Right cardiac atrium (tissue), 5 donors: ENCODE data around the gene TSPO2. TPM values are rescaled to one million over a fixed set of nuclear protein-coding genes. Genes with fewer than 3 reads are reported as not detected.
A peak's percentile ranks its signal among the peaks of the same experiment; 100 is the strongest.

ENCODE experiments used
- ATAC-seq, 2 donors: fragments of 200-7000 bp; cut with Tn5 transposase; one replicate each; pipeline versions ENCODE4 v1.8.0 to v1.9.1; 2020; ENCODE audit warnings: moderate library complexity in 2 of 2, mild to moderate bottlenecking in 1 of 2
- DNase-seq, 3 donors: peaks; one replicate each; pipeline ENCODE4 v3.0.0-alpha.2; 2020
- H3K27ac ChIP-seq: one replicate; pipeline ENCODE4 v1.5.1; 2013; ENCODE audit warnings: mild to moderate bottlenecking, low read length, control low read depth, moderate library complexity
- H3K27me3 ChIP-seq: one replicate; pipeline ENCODE4 v1.6.1; 2013; ENCODE audit not compliant: control insufficient read depth, insufficient read depth
- H3K4me1 ChIP-seq: one replicate; pipeline ENCODE4 v1.6.1; 2013; ENCODE audit warnings: low read length; ENCODE audit not compliant: control insufficient read depth, insufficient read depth
- H3K4me3 ChIP-seq: one replicate; pipeline ENCODE4 v1.5.1; 2013; ENCODE audit warnings: low read length, control low read depth
- H3K9me3 ChIP-seq: one replicate; pipeline ENCODE4 v1.6.1; 2013; ENCODE audit warnings: low read length; ENCODE audit not compliant: control insufficient read depth
- WGBS: extraction: QIAGEN DNeasy Blood & Tissue Kit; methylation state at CpG from one replicate; pipeline ENCODE4 v1.1.7; 2013; 5-methylcytosine and 5-hydroxymethylcytosine counted together
- intact Hi-C, 4 donors: fragments of 100-400 bp; cut with DNase I; formaldehyde crosslinking; loops; one replicate each; pipeline versions ENCODE4 v1.11.0 to v1.14.0; 2022 to 2023
- polyA plus RNA-seq: library from polyadenylated mRNA; stranded (reverse); fragments of 200-250 nt; gene quantifications from one replicate; pipeline ENCODE4 v1.2.3, GENCODE V29; 2013
- total RNA-seq, 4 donors: library from RNA; stranded (reverse); fragmentation: NEBNext Ultra II Directional; extraction: Animal tissue kit (Norgen Biotek cat#: 25700); gene quantifications; one replicate each; pipeline ENCODE4 v1.2.1, GENCODE V29; 2021
- donor health status: healthy with polysubstance abuse.
- donor health status: DM: no; HTN: yes; CAD: no.
- donor health status: DM: no; HTN: no; CAD: no.
- donor health status: DM: no; HTN: yes; CAD: no; lungs with severe emphysema.
- donor health status: DM: yes; HTN: yes; CAD: no.

Gene TSPO2
- total and polyA plus RNA-seq, 5 donors: not detected

GRCh38 chr6:41065550-41066026 lies 23.3 kb downstream of the TSPO2 start:
- H3K4me1 ChIP-seq: peaks cover 4% of the 10 kb centered on the region
- intact Hi-C loops: loop anchor here in 2 of 4 donors (5.0 to 10.0 kb wide), 2 partner anchors 58 to 61 kb away; no protein-coding TSS in a partner anchor
- no peak overlapping the region for H3K27ac ChIP-seq

GRCh38 chr6:41066867-41067304 lies 24.6 kb downstream of the TSPO2 start:
- Histone ChIP-seq H3K27ac (no peak overlapping the region), H3K9me3 (no peaks in the 10 kb centered on the region), H3K4me3 (no peak overlapping the region), H3K27me3 (no peaks in the 10 kb centered on the region), H3K4me1 (no peaks in the 10 kb centered on the region)
- DNase-seq: peak; percentile 70 to 88 (median 80)
- 24% methylated on average over 3 of the region's 3 CpGs for WGBS
- no peak for ATAC-seq
- intact Hi-C loops: loop anchor here in 2 of 4 donors (5.0 to 10.0 kb wide), 2 partner anchors 60 to 62 kb away; no protein-coding TSS in a partner anchor

More at GRCh38 chr6:41065550-41066026, 23.3 kb downstream of the TSPO2 start:
- Histone ChIP-seq H3K9me3 (no peaks in the 10 kb centered on the region), H3K4me3 (no peak overlapping the region), H3K27me3 (no peaks in the 10 kb centered on the region)
- WGBS: 87% methylated on average over 2 of the region's 2 CpGs
- ATAC-seq: no peak
- no peak for DNase-seq

- DNase-seq: peak in 1 of 3 donors; percentile 92
- peaks cover 3% of the 10 kb centered on the region for H3K4me1 ChIP-seq
- H3K27ac ChIP-seq: peak overlapping the region; percentile 100
- intact Hi-C loops: no loop called here
- H3K4me3 ChIP-seq: peak overlapping the region; percentile 93
- H3K9me3 ChIP-seq: no peaks in the 10 kb centered on the region
- H3K27me3 ChIP-seq: no peaks in the 10 kb centered on the region
- WGBS: under 1% methylated on average over 16 of the region's 16 CpGs
- no peak for ATAC-seq
Measured at GRCh38 chr6:41071501-41071922, 29.2 kb downstream of the TSPO2 start.

GRCh38 chr6:41071923-41072835 lies 29.9 kb downstream of the TSPO2 start, which contains the start of gene OARD1:
TSS of gene OARD1 (minus strand) at chr6:41072356. CDS start at chr6:41071634, 722 bp downstream.
- intact Hi-C loops: no loop called here
- Histone ChIP-seq H3K27ac (peak within 1 kb of the TSS; percentile 100), H3K27me3 (no peaks in the 10 kb centered on the region), H3K9me3 (no peaks in the 10 kb centered on the region), H3K4me3 (peak within 1 kb of the TSS; percentile 93), H3K4me1 (peaks cover 3% of the 10 kb centered on the region)
- under 1% methylated on average over 63 of the region's 63 CpGs for WGBS
- DNase-seq (peak; percentile 100), ATAC-seq (peak; percentile 91)

GRCh38 chr6:41072836-41073202 lies 30.6 kb downstream of the TSPO2 start, which contains the start of gene NFYA:
TSS of gene NFYA (plus strand) at chr6:41072974. CDS start at chr6:41079090, 6,116 bp downstream.
- ATAC-seq (peak; percentile 86), DNase-seq (peak; percentile 99 to 100 (median 100))
- Histone ChIP-seq H3K9me3 (no peaks in the 10 kb centered on the region), H3K4me1 (peaks cover 3% of the 10 kb centered on the region), H3K4me3 (peak within 1 kb of the TSS; percentile 93), H3K27ac (peak within 1 kb of the TSS; percentile 100), H3K27me3 (no peaks in the 10 kb centered on the region)
- WGBS: under 1% methylated on average over 37 of the region's 37 CpGs
- intact Hi-C loops: no loop called here

- intact Hi-C loops: no loop called here
- DNase-seq (peak; percentile 88 to 94 (median 92)), ATAC-seq (peak; percentile 9 to 49)
- WGBS: under 1% methylated on average over 74 of the region's 74 CpGs
- Histone ChIP-seq H3K4me3 (peak overlapping the region; percentile 84), H3K9me3 (no peaks in the 10 kb centered on the region), H3K27ac (peak overlapping the region; percentile 96), H3K4me1 (peaks cover 3% of the 10 kb centered on the region), H3K27me3 (no peaks in the 10 kb centered on the region)
Measured at GRCh38 chr6:41073203-41073967, 31.1 kb downstream of the TSPO2 start.

GRCh38 chr6:41073968-41074691 lies 31.9 kb downstream of the TSPO2 start:
- no peak for DNase-seq
- ATAC-seq: no peak
- intact Hi-C loops: no loop called here
- peak overlapping the region; percentile 96 for H3K27ac ChIP-seq
- no peaks in the 10 kb centered on the region for H3K9me3 ChIP-seq
- no peaks in the 10 kb centered on the region for H3K27me3 ChIP-seq
- WGBS: 5% methylated on average over 11 of the region's 11 CpGs
- H3K4me1 ChIP-seq: peaks cover 3% of the 10 kb centered on the region
- H3K4me3 ChIP-seq: peak overlapping the region; percentile 84

- WGBS: 48% methylated on average over 11 of the region's 11 CpGs
- no peaks in the 10 kb centered on the region for H3K27me3 ChIP-seq
- no peaks in the 10 kb centered on the region for H3K9me3 ChIP-seq
- intact Hi-C loops: no loop called here
- H3K4me3 ChIP-seq: peak overlapping the region; percentile 84
- peak in 1 of 3 donors; percentile 47 for DNase-seq
- peaks cover 3% of the 10 kb centered on the region for H3K4me1 ChIP-seq
- ATAC-seq: no peak
- peak overlapping the region; percentile 41 for H3K27ac ChIP-seq
Measured at GRCh38 chr6:41074692-41075436, 32.6 kb downstream of the TSPO2 start.

- Histone ChIP-seq H3K9me3 (no peaks in the 10 kb centered on the region), H3K4me3 (no peak overlapping the region), H3K27me3 (no peaks in the 10 kb centered on the region), H3K27ac (no peak overlapping the region), H3K4me1 (peaks cover 3% of the 10 kb centered on the region)
- intact Hi-C loops: no loop called here
- WGBS: 42% methylated on average over 4 of the region's 4 CpGs
- DNase-seq (no peak), ATAC-seq (no peak)
Measured at GRCh38 chr6:41075651-41076626, 33.7 kb downstream of the TSPO2 start.
